NT2/D1 (cell line): ENCODE data around the gene INHBE.

Source experiments
- SUZ12 ChIP-seq: IDR thresholded peaks from 2 replicates; pipeline ENCODE4 v1.6.1; 2011; ENCODE audit not compliant: insufficient read length, insufficient read depth; ENCODE audit errors: extremely low read depth
- YY1 ChIP-seq: IDR thresholded peaks from 2 replicates; pipeline ENCODE4 v1.6.1; 2011; ENCODE audit not compliant: insufficient read length, insufficient read depth
- ZNF274 ChIP-seq: IDR thresholded peaks from 2 replicates; pipeline ENCODE4 v1.6.1; 2011; ENCODE audit warnings: mild to moderate bottlenecking, low read depth, low read length

GRCh38 chr12:57418255-57418654 lies 36.9 kb upstream of the INHBE start:
- TF ChIP-seq ZNF274 (no peak), SUZ12 (no peak), YY1 (no peak)
